MM.1S (cell line): Measurements from ENCODE around the gene ZRANB1.

ENCODE experiments used
- DNase-seq: peaks from one replicate; pipeline ENCODE4 v3.0.0-alpha.2; 2015
- H2AFZ ChIP-seq: fragments of 300-600 bp; sonication (generic); 2 replicates; pipeline ENCODE4 v1.6.0; 2016; ENCODE audit warnings: antibody characterized with exemption, low read length
- H3F3A ChIP-seq: fragments of 300-600 bp; sonication (generic); 2 replicates; pipeline ENCODE4 v1.6.1; 2016; ENCODE audit warnings: mild to moderate bottlenecking, antibody characterized with exemption, low read length, moderate library complexity, mixed read lengths; ENCODE audit not compliant: insufficient read depth
- H3K27ac ChIP-seq: fragments of 300-600 bp; sonication (generic); 2 replicates; pipeline ENCODE4 v1.5.1; 2016; ENCODE audit warnings: mild to moderate bottlenecking, low read length
- H3K27me3 ChIP-seq: fragments of 300-600 bp; sonication (generic); replicated peaks from 2 replicates; pipeline ENCODE4 v1.6.0; 2016; ENCODE audit warnings: low read length; ENCODE audit not compliant: insufficient read depth
- H3K36me3 ChIP-seq: fragments of 300-600 bp; sonication (generic); replicated peaks from 2 replicates; pipeline ENCODE4 v1.6.1; 2016; ENCODE audit warnings: mild to moderate bottlenecking, low read length, mixed read lengths; ENCODE audit not compliant: insufficient read depth
- H3K4me1 ChIP-seq: fragments of 300-600 bp; sonication (generic); 2 replicates; pipeline ENCODE4 v1.6.1; 2016; ENCODE audit warnings: low read length, mixed read lengths
- H3K4me2 ChIP-seq: fragments of 300-600 bp; sonication (generic); 2 replicates; pipeline ENCODE4 v1.6.0; 2016; ENCODE audit warnings: low read depth, low read length
- H3K4me3 ChIP-seq: fragments of 300-600 bp; sonication (generic); 2 replicates; pipeline ENCODE4 v1.5.1; 2016; ENCODE audit warnings: low read length, mixed read lengths
- H3K79me2 ChIP-seq: fragments of 300-600 bp; sonication (generic); 2 replicates; pipeline ENCODE4 v1.6.1; 2016; ENCODE audit warnings: mixed run types, low read length, mixed read lengths
- H3K9ac ChIP-seq: fragments of 300-600 bp; sonication (generic); 2 replicates; pipeline ENCODE4 v1.6.1; 2016; ENCODE audit warnings: low read length, mixed read lengths
- H3K9me2 ChIP-seq: fragments of 300-600 bp; sonication (generic); replicated peaks from 2 replicates; pipeline ENCODE4 v1.6.1; 2016; ENCODE audit warnings: mild to moderate bottlenecking, low read length, mixed read lengths; ENCODE audit not compliant: insufficient read depth
- H3K9me3 ChIP-seq: fragments of 300-600 bp; sonication (generic); replicated peaks from 2 replicates; pipeline ENCODE4 v1.6.1; 2016; ENCODE audit warnings: mild to moderate bottlenecking, low read length, mixed read lengths; ENCODE audit not compliant: insufficient read depth
- H4K20me1 ChIP-seq: fragments of 300-600 bp; sonication (generic); 2 replicates; pipeline ENCODE4 v1.6.1; 2016; ENCODE audit warnings: mild to moderate bottlenecking, low read length, moderate library complexity, mixed read lengths; ENCODE audit not compliant: insufficient read depth
- CTCF ChIP-seq: fragments of 300-600 bp; sonication (generic); IDR thresholded peaks from 2 replicates; pipeline ENCODE4 v1.5.1; 2016; ENCODE audit warnings: antibody characterized with exemption, low read length, mixed read lengths
- EZH2 ChIP-seq: fragments of 300-600 bp; sonication (generic); optimal IDR thresholded peaks from 2 replicates; pipeline ENCODE3; 2017; ENCODE audit warnings: low read depth, mild to moderate bottlenecking, antibody characterized with exemption, low read length, mixed read lengths
- EZH2phosphoT487 ChIP-seq: fragments of 300-600 bp; sonication (generic); IDR thresholded peaks from 2 replicates; pipeline ENCODE4 v1.6.1; 2018; ENCODE audit warnings: antibody characterized with exemption, low read length

The ZRANB1 gene

GRCh38 chr10:124995605-124996004, 53.7 kb downstream of the ZRANB1 start:
- Histone ChIP-seq H3K27ac (no peak overlapping the region), H3K27me3 (peaks cover 30% of the 10 kb centered on the region), H3K4me1 (no peaks in the 10 kb centered on the region), H3K9ac (no peak overlapping the region), H4K20me1 (no peaks in the 10 kb centered on the region), H3K9me2 (no peaks in the 10 kb centered on the region), H3K4me2 (no peak overlapping the region), H2AFZ (no peak overlapping the region), H3K4me3 (no peak overlapping the region), H3K36me3 (no peaks in the 10 kb centered on the region), H3K79me2 (no peaks in the 10 kb centered on the region), H3F3A (no peaks in the 10 kb centered on the region), H3K9me3 (no peaks in the 10 kb centered on the region)
- TF ChIP-seq EZH2phosphoT487 (no peak), CTCF (no peak), EZH2 (no peak)
- DNase-seq: no peak

GRCh38 chr10:124996127-124996853, 54.4 kb downstream of the ZRANB1 start:
- Histone ChIP-seq H3K27me3 (peaks cover 37% of the 10 kb centered on the region), H3K36me3 (no peaks in the 10 kb centered on the region), H2AFZ (no peak overlapping the region), H3K79me2 (no peaks in the 10 kb centered on the region), H3K4me1 (no peaks in the 10 kb centered on the region), H3F3A (no peaks in the 10 kb centered on the region), H3K9me3 (no peaks in the 10 kb centered on the region), H3K4me2 (no peak overlapping the region), H3K4me3 (no peak overlapping the region), H3K9me2 (no peaks in the 10 kb centered on the region), H4K20me1 (no peaks in the 10 kb centered on the region), H3K27ac (no peak overlapping the region), H3K9ac (no peak overlapping the region)
- TF ChIP-seq EZH2phosphoT487 (no peak), CTCF (no peak), EZH2 (no peak)
- no peak for DNase-seq

- no peaks in the 10 kb centered on the region for H3K9me3 ChIP-seq
- TF ChIP-seq CTCF (no peak), EZH2phosphoT487 (no peak), EZH2 (no peak)
- H3F3A ChIP-seq: no peaks in the 10 kb centered on the region
- H3K4me1 ChIP-seq: no peaks in the 10 kb centered on the region
- H3K27me3 ChIP-seq: peaks cover 42% of the 10 kb centered on the region
- H3K79me2 ChIP-seq: no peaks in the 10 kb centered on the region
- H3K36me3 ChIP-seq: no peaks in the 10 kb centered on the region
- H3K4me2 ChIP-seq: no peak overlapping the region
- no peak overlapping the region for H3K27ac ChIP-seq
- H3K9me2 ChIP-seq: no peaks in the 10 kb centered on the region
- no peaks in the 10 kb centered on the region for H4K20me1 ChIP-seq
- no peak overlapping the region for H3K4me3 ChIP-seq
- DNase-seq: no peak
- no peak overlapping the region for H3K9ac ChIP-seq
- H2AFZ ChIP-seq: no peak overlapping the region
Measured at GRCh38 chr10:124996854-124997215, 54.9 kb downstream of the ZRANB1 start.
